ENCODE data around the gene MTF2. TPM values are rescaled to one million over a fixed set of nuclear protein-coding genes. Genes with fewer than 3 reads are reported as not detected.

MTF2 gene
- total RNA-seq, 4 donors from 2014 or later: 7.8 to 20.7 (median 10.3) TPM

- WGBS, 2 donors (ENCODE audit: low coverage in 1 of 2): 100% methylated on average over 2 of the region's 2 CpGs; no CpG with 5 or more reads in 1 of the 2 donors
These were observed 30.5 kb downstream of the MTF2 start for GRCh38 chr1:93109578-93109977.

GRCh38 chr1:93111065-93111464, 32.0 kb downstream of the MTF2 start:
- H3K36me3 ChIP-seq: peaks cover 0 to 25% of the 10 kb centered on the region in 2 donors
- H3K4me1 ChIP-seq: peaks cover 0 to 16% (median 0%) of the 10 kb centered on the region in 3 donors
- TF ChIP-seq CTCF (IDR thresholded peaks at IDR 0.05) (no peak), EP300 (IDR thresholded peaks at IDR 0.05) (no peak), POLR2A (IDR thresholded peaks at IDR 0.05) (no peak), POLR2AphosphoS5 (IDR thresholded peaks at IDR 0.05) (no peak)
- no peak overlapping the region for H3K4me3 ChIP-seq
- H3K9me3 ChIP-seq: no peaks in the 10 kb centered on the region
- H3K27me3 ChIP-seq: no peaks in the 10 kb centered on the region
- WGBS, 2 donors (ENCODE audit: low coverage in 1 of 2): 55 to 56% methylated on average over 1 of the region's 1 CpG
- H3K27ac ChIP-seq: no peak overlapping the region
- no peak for ATAC-seq

More at GRCh38 chr1:93109578-93109977, 30.5 kb downstream of the MTF2 start:
- no peak for ATAC-seq
- Histone ChIP-seq H3K4me1 (peaks cover 0 to 16% (median 0%) of the 10 kb centered on the region in 3 donors), H3K36me3 (peaks cover 0 to 14% of the 10 kb centered on the region in 2 donors), H3K27me3 (no peaks in the 10 kb centered on the region), H3K4me3 (no peak overlapping the region), H3K9me3 (no peaks in the 10 kb centered on the region), H3K27ac (no peak overlapping the region)
- TF ChIP-seq CTCF (IDR thresholded peaks at IDR 0.05) (no peak), POLR2AphosphoS5 (IDR thresholded peaks at IDR 0.05) (no peak), EP300 (IDR thresholded peaks at IDR 0.05) (no peak), POLR2A (IDR thresholded peaks at IDR 0.05) (no peak)

GRCh38 chr1:93111561-93111960, 32.5 kb downstream of the MTF2 start:
- no peak overlapping the region for H3K27ac ChIP-seq
- no peaks in the 10 kb centered on the region for H3K27me3 ChIP-seq
- ATAC-seq: no peak
- no peak for TF ChIP-seq POLR2AphosphoS5 (IDR thresholded peaks at IDR 0.05)
- TF ChIP-seq EP300 (IDR thresholded peaks at IDR 0.05): no peak
- TF ChIP-seq CTCF (IDR thresholded peaks at IDR 0.05): no peak
- no peak for TF ChIP-seq POLR2A (IDR thresholded peaks at IDR 0.05)
- no peak overlapping the region for H3K4me3 ChIP-seq
- H3K36me3 ChIP-seq: peaks cover 0 to 30% of the 10 kb centered on the region in 2 donors
- H3K4me1 ChIP-seq: peaks cover 0 to 16% (median 0%) of the 10 kb centered on the region in 3 donors
- no peaks in the 10 kb centered on the region for H3K9me3 ChIP-seq

- Histone ChIP-seq H3K36me3 (peaks cover 0 to 33% of the 10 kb centered on the region in 2 donors), H3K9me3 (no peaks in the 10 kb centered on the region), H3K27me3 (no peaks in the 10 kb centered on the region), H3K4me3 (no peak overlapping the region), H3K4me1 (peaks cover 0 to 16% (median 0%) of the 10 kb centered on the region in 3 donors), H3K27ac (no peak overlapping the region)
- WGBS, 2 donors (ENCODE audit: low coverage in 1 of 2): 75 to 90% methylated on average over 1 to 2 of the region's 3 CpGs
- ATAC-seq: no peak
- TF ChIP-seq CTCF (IDR thresholded peaks at IDR 0.05) (no peak), POLR2A (IDR thresholded peaks at IDR 0.05) (no peak), EP300 (IDR thresholded peaks at IDR 0.05) (no peak), POLR2AphosphoS5 (IDR thresholded peaks at IDR 0.05) (no peak)
These were observed 34.0 kb downstream of the MTF2 start for GRCh38 chr1:93113127-93113526.

- no peaks in the 10 kb centered on the region for H3K27me3 ChIP-seq
- peaks cover 0 to 16% (median 0%) of the 10 kb centered on the region in 3 donors for H3K4me1 ChIP-seq
- H3K27ac ChIP-seq: no peak overlapping the region
- no peaks in the 10 kb centered on the region for H3K9me3 ChIP-seq
- 93 to 94% methylated on average over 2 of the region's 2 CpGs for WGBS, 2 donors (ENCODE audit: low coverage in 1 of 2)
- TF ChIP-seq CTCF (IDR thresholded peaks at IDR 0.05) (no peak), POLR2AphosphoS5 (IDR thresholded peaks at IDR 0.05) (no peak), EP300 (IDR thresholded peaks at IDR 0.05) (no peak), POLR2A (IDR thresholded peaks at IDR 0.05) (no peak)
- no peak for ATAC-seq
- no peak overlapping the region for H3K4me3 ChIP-seq
- H3K36me3 ChIP-seq: peaks cover 0 to 44% of the 10 kb centered on the region in 2 donors
These were observed 35.3 kb downstream of the MTF2 start for GRCh38 chr1:93114391-93114790.

Measured in gastroesophageal sphincter (tissue), 4 donors.